Measurements from ENCODE around the gene KAZALD1. TPM values are rescaled to one million over a fixed set of nuclear protein-coding genes. Genes with fewer than 3 reads are reported as not detected.

The KAZALD1 gene
- polyA plus RNA-seq, 1 of the 3 experiments (the other 2 are of a cell fraction), result 3.0 TPM

DNA sequence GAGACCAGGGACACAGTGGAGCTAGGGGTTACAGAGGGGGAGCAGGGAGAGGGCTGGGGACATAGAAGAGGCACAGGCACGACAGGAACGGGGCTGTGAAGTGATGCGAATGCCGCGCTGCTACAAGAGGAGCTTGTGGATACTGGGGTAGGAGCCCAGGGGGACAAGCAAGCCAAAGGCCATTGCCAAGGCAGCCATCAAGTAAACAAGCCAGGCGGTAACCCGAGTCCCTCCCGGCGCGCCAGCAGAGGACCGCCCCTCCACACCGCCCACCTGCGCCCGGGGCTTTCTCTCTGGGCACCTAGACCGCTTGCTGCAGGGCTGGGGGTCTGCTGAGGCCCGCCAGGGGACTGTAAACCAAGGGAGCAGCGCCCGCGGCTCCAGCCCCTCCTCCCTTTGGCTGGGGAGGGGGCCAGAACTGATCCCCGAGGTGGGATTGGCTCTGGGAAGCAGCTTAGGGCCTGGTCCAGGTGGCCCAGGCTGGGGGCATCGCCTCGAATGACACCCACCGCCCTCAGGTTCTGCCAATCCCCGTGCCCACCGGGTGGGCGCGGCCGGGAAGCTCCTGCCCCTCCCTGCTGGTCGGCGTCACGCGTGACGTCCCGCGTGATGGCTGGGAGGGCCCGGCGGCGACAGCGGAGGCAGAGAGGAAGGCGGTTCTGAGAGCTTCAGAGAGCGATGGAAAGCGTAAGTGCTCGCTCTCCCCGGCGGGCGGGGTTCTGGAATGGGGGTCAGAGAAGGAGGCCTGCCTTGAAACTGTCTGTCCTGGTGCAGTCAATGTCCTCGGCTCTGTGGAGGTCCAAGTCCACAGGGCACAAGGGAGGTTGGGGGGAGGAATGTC, 29.8 kb upstream of the KAZALD1 start:
- Histone ChIP-seq H3K27ac (ENCODE audit: low read depth in 2 of 2, low read length in 1 of 2) (peak overlapping the region; percentile 98 to 99), H3K4me2 (peak overlapping the region; percentile 94), H3K79me2 (ENCODE audit: insufficient read depth) (peaks cover 46% of the 10 kb centered on the region), H3K27me3 (ENCODE audit: insufficient read depth) (no peaks in the 10 kb centered on the region), H3K9me2 (no peaks in the 10 kb centered on the region), H3K4me1 (ENCODE audit: control insufficient read depth in 1 of 2, insufficient read depth in 2 of 2, low read depth in 1 of 2, low read length in 1 of 2) (peaks cover 7 to 40% of the 10 kb centered on the region in 2 experiments; a peak in 2 of 4 replicates), H3F3A (replicated peaks; ENCODE audit: insufficient read depth) (peaks cover 20% of the 10 kb centered on the region), H3K36me3 (replicated peaks in 1 of 2; ENCODE audit: control insufficient read depth in 1 of 2, insufficient read depth in 2 of 2, low read length in 1 of 2) (peaks cover 22 to 25% of the 10 kb centered on the region in 2 experiments), H2AFZ (ENCODE audit: low read depth) (peak overlapping the region; percentile 81; the same call in 1 of the 2 replicates), H3K4me3 (ENCODE audit: low read depth in 2 of 2, low read length in 1 of 2) (peak overlapping the region; percentile 84 to 98), H3K9me3 (no peaks in the 10 kb centered on the region), H4K20me1 (ENCODE audit: insufficient read depth) (peaks cover 39% of the 10 kb centered on the region), H3K9ac (peak overlapping the region; percentile 96)
- TF ChIP-seq, protein P1, sequence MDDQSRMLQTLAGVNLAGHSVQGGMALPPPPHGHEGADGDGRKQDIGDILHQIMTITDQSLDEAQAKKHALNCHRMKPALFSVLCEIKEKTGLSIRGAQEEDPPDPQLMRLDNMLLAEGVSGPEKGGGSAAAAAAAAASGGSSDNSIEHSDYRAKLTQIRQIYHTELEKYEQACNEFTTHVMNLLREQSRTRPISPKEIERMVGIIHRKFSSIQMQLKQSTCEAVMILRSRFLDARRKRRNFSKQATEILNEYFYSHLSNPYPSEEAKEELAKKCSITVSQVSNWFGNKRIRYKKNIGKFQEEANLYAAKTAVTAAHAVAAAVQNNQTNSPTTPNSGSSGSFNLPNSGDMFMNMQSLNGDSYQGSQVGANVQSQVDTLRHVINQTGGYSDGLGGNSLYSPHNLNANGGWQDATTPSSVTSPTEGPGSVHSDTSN (IDR thresholded peaks at IDR 0.05), result no peak
- TF ChIP-seq YY1 (IDR thresholded peaks at IDR 0.05; ENCODE audit: low read depth) (0 out of 2 replicates have a peak, but pooled peaks have one; percentile 2), SMC3 (IDR thresholded peaks at IDR 0.05; ENCODE audit: low read depth, low read length) (no peak), POLR2AphosphoS5 (IDR thresholded peaks at IDR 0.05; ENCODE audit: low read depth, low read length) (0 out of 2 replicates have a peak, but pooled peaks have one; percentile 50), FOXJ3 (CRISPR knock-in tag; IDR thresholded peaks at IDR 0.05) (no peak)
- TF ChIP-seq, protein P2, sequence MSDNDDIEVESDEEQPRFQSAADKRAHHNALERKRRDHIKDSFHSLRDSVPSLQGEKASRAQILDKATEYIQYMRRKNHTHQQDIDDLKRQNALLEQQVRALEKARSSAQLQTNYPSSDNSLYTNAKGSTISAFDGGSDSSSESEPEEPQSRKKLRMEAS (IDR thresholded peaks at IDR 0.05; ENCODE audit: low read depth), result no peak
- TF ChIP-seq, protein P3, sequence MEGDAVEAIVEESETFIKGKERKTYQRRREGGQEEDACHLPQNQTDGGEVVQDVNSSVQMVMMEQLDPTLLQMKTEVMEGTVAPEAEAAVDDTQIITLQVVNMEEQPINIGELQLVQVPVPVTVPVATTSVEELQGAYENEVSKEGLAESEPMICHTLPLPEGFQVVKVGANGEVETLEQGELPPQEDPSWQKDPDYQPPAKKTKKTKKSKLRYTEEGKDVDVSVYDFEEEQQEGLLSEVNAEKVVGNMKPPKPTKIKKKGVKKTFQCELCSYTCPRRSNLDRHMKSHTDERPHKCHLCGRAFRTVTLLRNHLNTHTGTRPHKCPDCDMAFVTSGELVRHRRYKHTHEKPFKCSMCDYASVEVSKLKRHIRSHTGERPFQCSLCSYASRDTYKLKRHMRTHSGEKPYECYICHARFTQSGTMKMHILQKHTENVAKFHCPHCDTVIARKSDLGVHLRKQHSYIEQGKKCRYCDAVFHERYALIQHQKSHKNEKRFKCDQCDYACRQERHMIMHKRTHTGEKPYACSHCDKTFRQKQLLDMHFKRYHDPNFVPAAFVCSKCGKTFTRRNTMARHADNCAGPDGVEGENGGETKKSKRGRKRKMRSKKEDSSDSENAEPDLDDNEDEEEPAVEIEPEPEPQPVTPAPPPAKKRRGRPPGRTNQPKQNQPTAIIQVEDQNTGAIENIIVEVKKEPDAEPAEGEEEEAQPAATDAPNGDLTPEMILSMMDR (IDR thresholded peaks at IDR 0.05), result no peak; the same call in 1 of the 2 replicates
- WGBS (ENCODE audit: low lambda C conversion rate), result 2% methylated on average over 22 of the region's 47 CpGs
- peak; percentile 80 for DNase-seq
- ChIA-PET CTCF (interaction anchor here (0.8 to 15.0 kb wide), 14 partner anchors 9 to 143 kb away, joined by 3 to 198 read pairs (median 8); partner anchors contain the start of genes KAZALD1 and LZTS2), POLR2A (interaction anchor here (0.7 to 2.7 kb wide), 5 partner anchors 9 to 45 kb away, joined by 3 to 16 read pairs (median 4); partner anchors contain the start of genes LZTS2 and MRPL43)

DNA sequence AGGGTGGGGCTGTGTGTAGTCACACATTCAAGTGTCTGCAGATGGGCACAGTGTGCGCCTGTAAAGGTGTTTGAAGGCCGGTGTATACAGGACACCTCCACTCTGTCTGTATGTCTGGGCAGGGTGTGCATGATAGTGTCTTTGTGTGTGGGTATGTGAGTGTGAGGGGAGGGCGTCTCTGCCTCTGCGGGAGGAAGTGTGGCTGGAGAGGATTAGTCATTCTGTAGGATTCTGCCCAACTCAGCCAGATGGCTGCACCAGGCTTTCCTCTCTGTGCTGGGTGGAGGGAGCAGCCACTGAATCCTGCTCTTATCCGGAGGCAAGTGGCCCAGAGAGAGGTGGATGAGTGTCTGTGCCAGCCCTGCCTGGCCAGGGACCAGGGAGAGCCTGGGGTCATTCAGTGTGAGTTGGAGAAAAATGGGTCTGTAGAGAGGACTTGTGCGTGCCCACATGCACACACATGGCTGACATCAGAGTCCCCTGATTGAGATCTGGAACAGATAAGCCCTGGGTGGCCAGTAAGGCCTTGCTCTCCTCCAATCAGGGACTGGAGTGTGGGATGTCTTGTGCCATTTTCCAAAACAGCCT, 29.1 kb upstream of the KAZALD1 start:
- Histone ChIP-seq H4K20me1 (ENCODE audit: insufficient read depth) (peaks cover 39% of the 10 kb centered on the region), H3K4me1 (ENCODE audit: control insufficient read depth in 1 of 2, insufficient read depth in 2 of 2, low read depth in 1 of 2, low read length in 1 of 2) (peaks cover 7 to 40% of the 10 kb centered on the region in 2 experiments; a peak in 2 of 4 replicates), H2AFZ (ENCODE audit: low read depth) (no peak overlapping the region), H3K9me2 (no peaks in the 10 kb centered on the region), H3K4me2 (peak overlapping the region; percentile 94), H3K9me3 (no peaks in the 10 kb centered on the region), H3K4me3 (ENCODE audit: low read depth in 2 of 2, low read length in 1 of 2) (peak overlapping the region; percentile 84 to 98), H3K9ac (peak overlapping the region; percentile 96), H3K36me3 (replicated peaks in 1 of 2; ENCODE audit: control insufficient read depth in 1 of 2, insufficient read depth in 2 of 2, low read length in 1 of 2) (peaks cover 27 to 33% of the 10 kb centered on the region in 2 experiments), H3K27ac (ENCODE audit: low read depth in 2 of 2, low read length in 1 of 2) (peak overlapping the region; percentile 98 to 99), H3K79me2 (ENCODE audit: insufficient read depth) (peaks cover 47% of the 10 kb centered on the region), H3K27me3 (ENCODE audit: insufficient read depth) (no peaks in the 10 kb centered on the region), H3F3A (replicated peaks; ENCODE audit: insufficient read depth) (peaks cover 20% of the 10 kb centered on the region)
- 2% methylated on average over 6 of the region's 6 CpGs for WGBS (ENCODE audit: low lambda C conversion rate)
- DNase-seq, result peak; percentile 83
- POLR2A ChIA-PET, result interaction anchor here (0.7 to 2.7 kb wide), 2 partner anchors 10 to 33 kb away, joined by 4 to 16 read pairs; partner anchors contain the start of gene LZTS2
- CTCF ChIA-PET, result interaction anchor here (0.8 to 15.0 kb wide), 9 partner anchors 8 to 144 kb away, joined by 3 to 198 read pairs (median 12); partner anchors contain the start of genes KAZALD1 and LZTS2
- TF ChIP-seq ELF1 (IDR thresholded peaks at IDR 0.05), result no peak
- no peak for TF ChIP-seq TEAD4 (IDR thresholded peaks at IDR 0.05; ENCODE audit: borderline replicate concordance, insufficient read depth)
- no peak for TF ChIP-seq RAD21 (IDR thresholded peaks at IDR 0.05; ENCODE audit: low read length)
- TF ChIP-seq SIN3A (IDR thresholded peaks at IDR 0.05; ENCODE audit: borderline replicate concordance, low read depth, low read length), result 0 out of 2 replicates have a peak, but pooled peaks have one; percentile 71
- TF ChIP-seq MXI1 (IDR thresholded peaks at IDR 0.05; ENCODE audit: low read depth, low read length), result peak; percentile 95
- peak; percentile 96 for TF ChIP-seq GATA2 (CRISPR knock-in tag; IDR thresholded peaks at IDR 0.05)
- TF ChIP-seq, protein P4, sequence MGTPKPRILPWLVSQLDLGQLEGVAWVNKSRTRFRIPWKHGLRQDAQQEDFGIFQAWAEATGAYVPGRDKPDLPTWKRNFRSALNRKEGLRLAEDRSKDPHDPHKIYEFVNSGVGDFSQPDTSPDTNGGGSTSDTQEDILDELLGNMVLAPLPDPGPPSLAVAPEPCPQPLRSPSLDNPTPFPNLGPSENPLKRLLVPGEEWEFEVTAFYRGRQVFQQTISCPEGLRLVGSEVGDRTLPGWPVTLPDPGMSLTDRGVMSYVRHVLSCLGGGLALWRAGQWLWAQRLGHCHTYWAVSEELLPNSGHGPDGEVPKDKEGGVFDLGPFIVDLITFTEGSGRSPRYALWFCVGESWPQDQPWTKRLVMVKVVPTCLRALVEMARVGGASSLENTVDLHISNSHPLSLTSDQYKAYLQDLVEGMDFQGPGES (IDR thresholded peaks at IDR 0.05; ENCODE audit: low read depth, low read length), result no peak
- TF ChIP-seq EP300 (IDR thresholded peaks at IDR 0.05; ENCODE audit: borderline replicate concordance in 1 of 2, low read depth in 1 of 2, low read length in 1 of 2), result peak; percentile 33 to 73; a peak in 2 of 4 replicates
- TF ChIP-seq, protein P3 (IDR thresholded peaks at IDR 0.05), result no peak
- TF ChIP-seq MEF2A (IDR thresholded peaks at IDR 0.05; ENCODE audit: borderline replicate concordance, low read depth), result no peak
- 0 out of 2 replicates have a peak, but pooled peaks have one; percentile 6 for TF ChIP-seq SMC3 (IDR thresholded peaks at IDR 0.05; ENCODE audit: low read depth, low read length)

All from SK-N-SH (cell line).